Activated T-cell treated with anti-CD3 and anti-CD28 coated beads, Interleukin-2, amount 50 U/mL, for 1 hour (primary cell): ENCODE measurements around the gene CXXC5.
"Not testable (repeated sequence)": the region's sequence is repeated elsewhere in the genome, so short reads cannot be mapped to it uniquely, and the experiment has no call there.

Experiments
- DNase-seq: peaks from one replicate; pipeline ENCODE4 v3.0.0-alpha.2; 2020

Gene CXXC5

DNA sequence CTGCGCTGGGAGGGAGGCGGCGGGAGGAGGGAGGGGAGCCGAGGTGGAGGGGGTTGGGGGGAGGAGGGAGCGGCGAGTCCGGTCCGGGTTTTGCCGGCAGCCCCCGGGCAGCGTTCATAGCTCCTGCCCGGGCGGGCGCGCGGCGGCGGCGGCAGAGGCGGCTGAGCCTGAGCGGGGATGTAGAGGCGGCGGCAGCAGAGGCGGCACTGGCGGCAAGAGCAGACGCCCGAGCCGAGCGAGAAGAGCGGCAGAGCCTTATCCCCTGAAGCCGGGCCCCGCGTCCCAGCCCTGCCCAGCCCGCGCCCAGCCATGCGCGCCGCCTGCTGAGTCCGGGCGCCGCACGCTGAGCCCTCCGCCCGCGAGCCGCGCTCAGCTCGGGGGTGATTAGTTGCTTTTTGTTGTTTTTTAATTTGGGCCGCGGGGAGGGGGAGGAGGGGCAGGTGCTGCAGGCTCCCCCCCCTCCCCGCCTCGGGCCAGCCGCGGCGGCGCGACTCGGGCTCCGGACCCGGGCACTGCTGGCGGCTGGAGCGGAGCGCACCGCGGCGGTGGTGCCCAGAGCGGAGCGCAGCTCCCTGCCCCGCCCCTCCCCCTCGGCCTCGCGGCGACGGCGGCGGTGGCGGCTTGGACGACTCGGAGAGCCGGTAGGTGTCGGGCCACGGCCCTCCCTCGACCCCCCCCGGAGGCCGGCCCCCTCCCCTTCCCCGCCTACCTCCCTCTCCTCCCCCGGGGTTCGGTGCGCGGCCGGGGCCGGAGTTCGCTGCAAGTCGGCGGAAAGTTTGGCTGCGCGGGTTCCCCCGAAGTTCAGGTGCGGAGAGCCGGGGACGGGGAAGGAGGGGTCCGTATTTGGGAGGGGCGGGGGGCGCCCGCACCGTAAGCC is at the start of gene CXXC5:
TSS of gene CXXC5 (plus strand) at position 145 of the 877 bp plus-strand sequence. CDS start 32,175 bp downstream, outside the sequence.
- DNase-seq: peak; percentile 65

DNA sequence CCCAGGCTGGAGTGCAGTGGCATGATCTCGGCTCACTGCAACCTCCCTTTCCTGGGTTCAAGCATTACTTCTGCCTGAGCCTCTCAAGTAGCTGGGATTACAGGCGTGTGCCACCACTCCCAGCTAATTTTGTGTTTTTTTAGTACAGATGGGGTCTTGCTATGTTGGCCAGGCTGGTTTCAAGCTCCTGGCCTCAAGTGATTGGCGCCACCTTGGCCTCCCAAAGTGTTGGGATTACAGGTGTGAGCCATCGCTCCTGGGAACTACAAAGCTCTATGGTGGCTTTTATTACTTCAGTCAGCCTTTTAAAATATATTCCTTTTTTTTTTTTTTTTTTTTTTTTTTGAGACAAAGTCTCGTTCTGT is 49.6 kb upstream of the CXXC5 start:
- DNase-seq: not testable (repeated sequence)

DNA sequence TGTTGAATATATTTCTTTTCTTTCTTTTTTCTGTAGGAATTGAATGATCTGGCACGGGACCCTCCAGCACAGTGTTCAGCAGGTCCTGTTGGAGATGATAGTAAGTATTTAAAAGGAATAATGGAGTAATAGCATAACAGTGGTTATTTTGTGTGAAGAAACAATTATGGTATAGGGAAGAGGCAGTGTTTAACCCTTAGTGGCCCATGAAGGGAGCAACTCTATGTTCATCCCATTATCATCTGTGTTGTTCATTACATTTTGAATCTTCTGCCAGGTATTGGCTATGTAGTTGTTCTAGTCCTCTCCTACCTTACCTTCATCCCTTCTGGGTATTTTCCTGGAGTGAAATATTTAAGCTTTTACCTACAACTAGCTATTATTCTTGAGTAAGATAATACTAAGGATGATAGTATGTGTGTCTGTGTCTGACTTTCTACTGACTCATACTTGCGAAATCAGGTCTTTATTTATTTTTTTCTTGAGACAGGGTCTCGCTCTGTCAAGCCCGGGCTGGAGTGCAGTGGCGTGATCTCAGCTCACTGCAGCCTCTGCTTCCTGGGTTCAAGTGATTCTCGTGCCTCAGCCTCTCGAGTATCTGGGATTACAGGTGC is 47.7 kb upstream of the CXXC5 start:
- DNase-seq: no peak

DNA sequence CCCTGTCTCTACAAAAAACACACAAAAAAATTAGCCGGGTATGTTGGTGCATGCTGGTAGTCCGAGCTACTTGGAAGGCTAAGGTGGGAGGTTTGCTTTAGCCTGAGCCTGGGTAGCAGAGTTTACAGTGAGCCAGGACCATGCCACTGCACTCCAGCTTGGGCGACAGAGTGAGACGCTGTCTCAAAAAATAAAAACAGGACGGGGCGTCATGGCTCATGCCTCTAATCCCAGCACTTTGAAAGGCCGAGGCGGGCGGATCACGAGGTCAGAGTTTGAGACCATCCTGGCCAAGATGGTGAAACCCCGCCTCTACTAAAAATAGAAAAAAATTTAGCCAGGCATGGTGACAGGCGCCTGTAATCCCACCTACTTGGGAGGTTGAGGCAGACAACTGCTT is 46.7 kb upstream of the CXXC5 start:
- DNase-seq: no peak

DNA sequence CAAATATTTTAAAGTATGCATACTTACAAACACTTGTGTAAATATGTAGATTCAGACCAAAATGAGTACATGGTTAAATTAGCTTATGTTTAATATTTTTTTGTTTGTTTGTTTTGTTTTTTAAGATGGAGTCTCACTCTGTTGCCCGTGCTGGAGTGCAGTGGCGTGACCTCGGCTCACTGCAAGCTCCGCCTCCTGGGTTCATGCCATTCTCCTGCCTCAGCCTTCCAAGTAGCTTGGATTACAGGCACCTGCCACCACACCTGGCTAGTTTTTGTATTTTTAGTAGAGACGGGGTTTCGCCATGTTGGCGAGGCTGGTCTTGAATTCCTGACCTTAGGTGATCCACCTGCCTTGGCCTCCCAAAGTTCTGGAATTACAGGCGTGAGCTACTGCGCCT is 46.2 kb upstream of the CXXC5 start:
- not testable (repeated sequence) for DNase-seq

DNA sequence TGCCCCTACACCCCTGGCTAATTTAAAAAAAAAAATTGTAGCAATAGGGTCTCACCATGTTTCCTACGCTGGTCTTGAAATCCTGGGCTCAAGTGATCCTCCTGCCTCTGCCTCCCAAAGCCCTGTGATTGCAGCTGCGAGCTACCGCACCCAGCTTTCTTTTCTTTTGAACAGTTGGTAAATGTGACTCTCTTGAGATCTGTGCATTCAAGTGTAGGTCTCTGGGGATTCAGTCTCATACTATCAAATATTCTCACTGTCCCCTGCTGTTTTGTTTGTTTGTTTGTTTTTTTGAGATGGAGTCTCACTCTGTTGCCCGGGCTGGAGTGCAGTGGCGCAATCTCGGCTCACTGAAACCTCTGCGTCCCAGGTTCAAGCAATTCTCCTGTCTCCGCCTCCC is 42.3 kb upstream of the CXXC5 start:
- DNase-seq: no peak

GRCh38 chr5:139611703-139612584 is 36.2 kb upstream of the CXXC5 start:
- DNase-seq: no peak

DNA sequence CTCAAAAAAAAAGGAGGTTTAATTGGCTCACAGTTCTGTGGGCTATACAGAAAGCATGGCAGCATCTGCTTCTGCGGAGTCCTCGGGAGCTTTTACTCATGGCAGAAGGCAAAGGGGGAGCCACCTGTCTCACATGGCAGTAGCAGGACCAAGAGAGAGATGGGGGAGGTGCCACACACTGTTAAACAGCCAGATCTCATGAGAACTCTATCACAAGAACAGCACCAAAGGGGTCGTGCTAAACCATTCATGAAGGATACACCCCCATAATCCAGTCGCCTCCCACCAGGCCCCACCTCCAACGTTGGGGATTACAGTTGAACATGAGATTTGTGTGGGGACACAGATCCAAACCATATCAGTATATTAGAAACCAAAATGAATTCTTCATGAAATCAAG is 28.3 kb upstream of the CXXC5 start:
- no peak for DNase-seq

DNA sequence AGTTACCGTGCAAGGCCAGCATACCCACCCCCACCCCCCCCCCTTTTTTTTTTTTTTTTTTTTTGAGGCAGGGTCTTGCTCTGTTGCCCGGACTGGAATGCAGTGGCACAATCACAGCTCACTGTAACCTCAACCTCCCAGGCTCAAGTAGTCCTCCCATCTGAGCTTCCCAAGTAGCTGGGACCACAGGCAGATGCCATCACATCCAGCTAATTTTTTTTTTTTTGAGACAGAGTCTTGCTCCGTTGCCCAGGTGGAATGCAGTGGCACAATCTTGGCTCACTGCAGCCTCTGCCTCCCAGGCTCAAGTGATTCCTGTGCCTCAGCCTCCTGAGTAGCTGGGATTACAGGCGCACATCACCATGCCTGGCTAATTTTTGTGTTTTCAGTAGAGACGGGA is 22.8 kb upstream of the CXXC5 start:
- DNase-seq: not testable (repeated sequence)

DNA sequence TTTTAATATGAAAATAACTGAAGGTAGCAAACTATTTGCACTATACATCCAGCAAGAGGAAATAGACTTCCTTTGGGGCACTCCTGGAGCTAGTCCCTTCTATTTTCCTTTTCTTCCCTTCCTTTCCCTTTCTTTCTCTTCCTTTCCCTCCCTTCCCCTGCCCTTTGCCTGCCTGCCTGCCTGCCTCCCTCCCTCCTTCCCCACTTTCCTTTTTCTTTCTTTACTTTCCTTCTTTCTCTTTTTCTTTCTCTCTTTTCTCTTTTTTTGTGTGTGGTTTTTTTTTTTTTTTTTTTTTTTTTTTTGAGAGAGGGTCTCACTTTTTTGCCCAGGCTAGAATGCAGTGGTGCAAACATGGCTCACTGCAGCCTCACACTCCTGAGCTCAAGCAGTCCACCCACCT is 17.3 kb upstream of the CXXC5 start:
- DNase-seq: no peak

DNA sequence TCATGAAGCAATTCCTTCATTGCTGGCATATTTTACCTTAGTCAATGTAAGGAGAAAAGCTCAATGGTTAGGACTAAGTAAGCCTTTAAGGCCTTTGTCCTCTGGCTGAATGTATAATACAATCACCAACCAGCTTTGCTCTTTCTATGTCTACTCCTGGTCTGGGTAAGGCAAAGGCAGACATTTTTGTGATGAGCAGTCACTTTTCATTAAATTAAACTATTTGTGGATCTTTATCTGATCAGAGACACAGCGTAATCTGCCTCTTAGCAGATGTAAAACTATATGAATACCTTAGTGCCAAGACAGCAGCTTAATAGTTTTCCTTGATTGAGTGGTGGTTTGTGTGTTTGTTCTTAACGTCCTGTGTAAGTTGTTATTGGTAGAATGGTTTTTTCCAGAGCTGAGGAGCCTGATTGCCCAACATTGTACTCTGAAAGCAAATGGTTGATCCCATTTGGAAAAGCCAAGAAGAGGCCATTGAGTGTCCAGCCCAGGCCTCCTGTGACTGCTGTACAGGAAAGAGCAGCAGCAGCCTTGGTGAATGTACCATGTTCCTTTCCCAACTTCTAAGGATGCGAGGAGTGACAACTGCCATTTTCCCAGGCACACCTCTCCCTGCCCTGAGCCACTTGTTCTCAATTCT is 16.5 kb upstream of the CXXC5 start:
- no peak for DNase-seq

GRCh38 chr5:139633295-139634027 is 14.7 kb upstream of the CXXC5 start:
- DNase-seq: peak; percentile 74

- no peak for DNase-seq
These were observed 14.2 kb upstream of the CXXC5 start for GRCh38 chr5:139634028-139634325.

DNA sequence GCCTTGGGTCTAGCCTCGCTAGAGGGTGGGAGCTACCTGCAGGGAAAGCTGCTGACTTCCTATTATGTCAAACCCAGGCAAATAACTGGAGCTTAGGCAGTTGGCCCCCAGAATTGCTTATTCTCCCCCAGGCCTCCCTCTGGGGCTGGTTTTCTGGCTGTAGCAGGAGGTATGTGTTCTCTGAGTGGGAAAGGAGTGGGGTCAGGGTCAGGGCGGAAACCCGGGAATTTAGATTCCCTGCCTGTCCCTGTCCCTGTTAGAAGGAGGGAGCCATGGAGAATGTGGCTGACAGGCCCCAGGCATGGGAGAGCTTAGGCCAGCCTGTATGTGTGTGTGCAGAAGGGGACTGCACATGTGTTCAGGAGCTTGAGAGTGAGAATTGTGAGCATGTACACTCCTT is 13.6 kb upstream of the CXXC5 start:
- no peak for DNase-seq

- no peak for DNase-seq
These were observed 13.0 kb upstream of the CXXC5 start for GRCh38 chr5:139635191-139635590.

DNA sequence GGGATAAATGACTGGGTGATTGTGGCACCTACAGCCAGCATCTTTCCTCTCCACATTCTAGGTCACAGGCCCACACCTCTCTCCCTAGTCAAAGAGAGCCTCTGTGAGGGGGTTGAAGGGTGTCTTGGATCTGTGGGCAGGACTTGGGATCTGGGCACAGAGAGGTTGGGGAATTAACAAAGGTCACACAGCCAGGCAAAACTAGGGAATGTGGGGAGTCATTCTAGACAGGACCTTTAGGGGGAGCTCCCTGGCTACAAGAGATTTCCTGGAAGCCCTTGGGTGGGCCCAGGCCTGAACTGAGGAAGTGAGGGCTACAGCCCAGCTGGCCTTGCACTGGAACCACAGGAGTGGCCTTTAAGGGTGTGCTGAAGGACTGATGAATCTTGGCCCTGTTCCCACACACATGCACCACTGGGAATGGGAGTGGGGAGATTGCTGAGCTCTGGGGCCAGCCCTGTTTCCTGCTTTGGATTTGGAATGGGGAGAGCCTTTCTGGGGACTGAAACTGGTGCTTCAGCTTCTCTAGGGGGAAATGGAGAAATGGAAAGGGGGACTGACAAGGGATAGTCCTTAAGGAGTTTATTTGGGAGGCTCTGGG is 12.4 kb upstream of the CXXC5 start:
- no peak for DNase-seq

GRCh38 chr5:139636207-139636792 is 11.8 kb upstream of the CXXC5 start:
- DNase-seq: peak; percentile 57

- DNase-seq: no peak
These were observed 11.2 kb upstream of the CXXC5 start for GRCh38 chr5:139636975-139637408.

GRCh38 chr5:139637438-139638089 is 10.6 kb upstream of the CXXC5 start:
- DNase-seq: peak; percentile 66

- DNase-seq: no peak
These were observed 9.9 kb upstream of the CXXC5 start for GRCh38 chr5:139638090-139638735.
